AG10803 (cell line): ENCODE results near the gene PLXDC2.

Source experiments
- DNase-seq: peaks from one replicate; pipeline ENCODE4 v3.0.0; 2010; ENCODE audit warnings: low read depth
- H3K4me3 ChIP-seq: 2 replicates; pipeline ENCODE4 v1.5.1; 2011; ENCODE audit warnings: mild to moderate bottlenecking, low read length, control low read depth
- CTCF ChIP-seq: conservative IDR thresholded peaks from 2 replicates; pipeline ENCODE4 v1.5.1; 2011; ENCODE audit warnings: mild to moderate bottlenecking, low read length, control low read depth, inconsistent platforms

PLXDC2 gene

DNA sequence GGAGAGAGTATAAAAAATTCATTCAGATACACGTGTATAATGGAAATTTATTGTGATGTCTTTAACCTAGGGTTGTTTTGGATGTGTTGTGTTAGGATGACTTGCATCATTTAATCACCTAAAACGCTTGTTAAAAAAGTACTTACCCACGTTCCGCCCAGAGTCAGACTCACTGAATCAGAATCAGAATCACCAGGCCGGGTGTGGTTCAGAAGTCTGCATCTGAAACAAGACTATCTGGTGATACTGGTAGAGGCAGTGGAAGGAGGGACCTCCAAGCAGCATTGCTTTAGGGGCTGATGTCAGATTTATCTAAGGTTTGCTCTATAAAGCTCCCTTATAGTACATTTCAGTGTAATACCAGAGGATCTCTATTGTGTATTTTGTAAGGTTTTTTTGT lies 20.5 kb upstream of the PLXDC2 start:
- no peak overlapping the region for H3K4me3 ChIP-seq
- TF ChIP-seq CTCF: no peak
- DNase-seq: no peak

- TF ChIP-seq CTCF: no peak
- DNase-seq: no peak
- H3K4me3 ChIP-seq: no peak overlapping the region
Measured at GRCh38 chr10:19800161-19800560, 16.1 kb upstream of the PLXDC2 start.

- DNase-seq: no peak
- TF ChIP-seq CTCF: no peak
- no peak overlapping the region for H3K4me3 ChIP-seq
Measured at GRCh38 chr10:19801369-19801768, 14.9 kb upstream of the PLXDC2 start.

DNA sequence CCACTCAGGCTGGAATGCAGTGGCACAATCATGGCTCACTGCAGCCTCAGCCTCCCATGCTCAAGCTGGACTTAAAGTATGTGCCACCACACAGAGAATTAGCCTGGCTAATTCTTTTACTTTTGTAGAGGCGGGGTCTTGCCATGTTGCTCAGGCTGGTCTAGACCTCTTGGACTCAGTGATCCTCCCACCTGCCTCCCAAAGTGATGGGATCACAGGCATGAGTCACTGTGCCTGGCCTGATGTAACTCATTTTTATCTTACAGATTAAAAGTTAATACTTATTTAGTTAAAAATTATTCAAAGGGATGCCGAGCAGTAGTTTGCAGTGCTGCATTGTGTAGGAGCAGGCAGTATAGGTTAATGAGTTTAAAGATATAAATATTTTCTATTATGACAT lies 12.6 kb upstream of the PLXDC2 start:
- no peak overlapping the region for H3K4me3 ChIP-seq
- no peak for DNase-seq
- TF ChIP-seq CTCF: no peak

DNA sequence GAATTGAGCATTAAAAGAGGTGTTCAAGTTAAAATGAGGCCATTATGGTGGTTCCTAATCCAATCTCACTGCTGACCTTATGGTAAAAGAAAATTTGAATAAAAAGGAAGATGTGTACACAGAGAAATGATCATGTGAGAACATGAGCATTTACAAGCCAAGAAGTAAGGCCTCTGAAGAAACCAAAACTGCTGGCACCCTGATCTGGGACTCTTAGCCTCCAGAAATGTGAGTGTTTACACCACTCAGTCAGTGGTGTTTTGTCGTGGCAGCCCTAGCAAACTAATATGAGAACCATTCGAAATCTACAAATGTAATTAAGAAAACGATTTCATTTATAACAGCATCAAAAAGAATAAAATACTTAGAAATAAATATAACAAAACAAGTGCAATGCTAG lies 6.8 kb upstream of the PLXDC2 start:
- no peak for DNase-seq
- no peak overlapping the region for H3K4me3 ChIP-seq
- TF ChIP-seq CTCF: no peak

DNA sequence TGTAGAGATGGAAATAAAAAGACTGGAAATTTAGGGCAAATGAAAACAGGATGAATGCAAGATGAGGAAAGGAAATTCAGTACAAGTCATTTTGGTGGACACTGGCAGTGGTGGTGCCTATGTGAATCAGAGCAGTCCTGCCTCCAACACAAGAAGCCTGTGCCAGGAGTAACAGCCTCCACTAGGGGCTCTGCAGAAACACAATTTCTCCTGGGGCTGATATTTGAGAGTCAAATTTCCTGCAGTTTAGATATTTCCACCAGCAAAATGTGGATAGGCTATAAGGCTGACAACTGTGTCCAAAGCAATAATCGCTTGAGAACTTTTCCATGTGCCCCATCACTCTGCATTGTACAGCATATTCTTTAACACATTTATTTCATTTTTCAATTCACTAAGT lies 4.7 kb upstream of the PLXDC2 start:
- TF ChIP-seq CTCF: peak; percentile 49
- H3K4me3 ChIP-seq: no peak overlapping the region
- peak; percentile 9 for DNase-seq

DNA sequence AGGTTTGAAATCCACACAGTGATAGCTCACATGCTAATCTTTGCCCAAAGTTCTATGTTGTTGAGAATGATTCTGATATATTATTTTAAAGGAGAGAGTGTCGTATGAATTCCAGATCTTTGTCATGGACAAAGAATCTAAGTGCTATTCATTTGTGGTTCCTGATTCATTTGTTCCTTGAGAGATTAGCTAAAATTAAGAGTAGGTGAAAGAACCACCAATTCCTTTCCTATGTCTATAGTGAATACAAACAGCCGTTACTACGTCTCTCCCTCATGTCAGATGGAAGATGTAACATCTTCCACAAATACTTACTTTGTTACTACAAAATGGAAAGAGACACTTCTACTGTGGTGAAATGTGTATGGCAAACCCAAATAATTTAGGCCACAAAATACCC lies 3.3 kb upstream of the PLXDC2 start:
- no peak overlapping the region for H3K4me3 ChIP-seq
- no peak for DNase-seq
- no peak for TF ChIP-seq CTCF
